Esophagus squamous epithelium (tissue), 4 donors: ENCODE measurements around the gene RAB11B.

ENCODE experiments used
- CTCF ChIP-seq, 6 experiments: fragments of 450-650 bp in 4 of 6; fragments of 200-600 bp in 2 of 6; sonication (generic) in 2 of 6; IDR thresholded peaks; one replicate each; pipeline ENCODE4 v1.5.1; 2016 to 2019; ENCODE audit warnings: antibody characterized with exemption in 6 of 6, mild to moderate bottlenecking in 4 of 6, moderate library complexity in 4 of 6
- POLR2A ChIP-seq, 4 donors: fragments of 450-650 bp; IDR thresholded peaks; one replicate each; pipeline ENCODE4 v1.6.1; 2017; ENCODE audit warnings: antibody characterized with exemption in 4 of 4, mild to moderate bottlenecking in 4 of 4, moderate library complexity in 3 of 4

DNA sequence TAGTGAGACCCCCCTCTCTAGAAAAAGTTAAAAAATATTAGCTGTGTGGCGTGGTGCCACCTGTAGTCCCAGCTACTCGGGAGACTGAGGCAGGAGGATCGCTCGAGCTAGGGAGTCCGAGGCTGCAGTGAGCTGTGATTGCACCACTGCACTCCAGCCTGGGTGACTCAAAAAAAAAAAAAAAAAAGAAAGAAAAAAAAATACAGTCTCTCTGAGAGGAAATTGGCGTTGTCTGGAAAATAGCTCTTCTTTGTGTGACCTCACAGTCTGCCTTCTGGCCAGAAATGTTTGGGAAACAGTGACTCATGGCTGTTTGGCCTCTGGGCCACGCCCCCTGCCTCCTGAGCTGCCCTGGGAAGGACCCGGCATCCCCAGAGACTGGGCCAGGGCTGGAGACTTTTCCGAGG is 33.7 kb downstream of the RAB11B start:
- TF ChIP-seq CTCF (IDR thresholded peaks at IDR 0.05) (no peak), POLR2A (IDR thresholded peaks at IDR 0.05) (peak in 1 of 4 donors; percentile 19)
